MM.1S (cell line): ENCODE results near the gene CFAP45.

Source experiments
- DNase-seq: peaks from one replicate; pipeline ENCODE4 v3.0.0-alpha.2; 2015
- H2AFZ ChIP-seq: fragments of 300-600 bp; sonication (generic); 2 replicates; pipeline ENCODE4 v1.6.0; 2016; ENCODE audit warnings: antibody characterized with exemption, low read length
- H3F3A ChIP-seq: fragments of 300-600 bp; sonication (generic); 2 replicates; pipeline ENCODE4 v1.6.1; 2016; ENCODE audit warnings: mild to moderate bottlenecking, antibody characterized with exemption, low read length, moderate library complexity, mixed read lengths; ENCODE audit not compliant: insufficient read depth
- H3K27ac ChIP-seq: fragments of 300-600 bp; sonication (generic); 2 replicates; pipeline ENCODE4 v1.5.1; 2016; ENCODE audit warnings: mild to moderate bottlenecking, low read length
- H3K27me3 ChIP-seq: fragments of 300-600 bp; sonication (generic); replicated peaks from 2 replicates; pipeline ENCODE4 v1.6.0; 2016; ENCODE audit warnings: low read length; ENCODE audit not compliant: insufficient read depth
- H3K36me3 ChIP-seq: fragments of 300-600 bp; sonication (generic); replicated peaks from 2 replicates; pipeline ENCODE4 v1.6.1; 2016; ENCODE audit warnings: mild to moderate bottlenecking, low read length, mixed read lengths; ENCODE audit not compliant: insufficient read depth
- H3K4me1 ChIP-seq: fragments of 300-600 bp; sonication (generic); 2 replicates; pipeline ENCODE4 v1.6.1; 2016; ENCODE audit warnings: low read length, mixed read lengths
- H3K4me2 ChIP-seq: fragments of 300-600 bp; sonication (generic); 2 replicates; pipeline ENCODE4 v1.6.0; 2016; ENCODE audit warnings: low read depth, low read length
- H3K4me3 ChIP-seq: fragments of 300-600 bp; sonication (generic); 2 replicates; pipeline ENCODE4 v1.5.1; 2016; ENCODE audit warnings: low read length, mixed read lengths
- H3K79me2 ChIP-seq: fragments of 300-600 bp; sonication (generic); 2 replicates; pipeline ENCODE4 v1.6.1; 2016; ENCODE audit warnings: mixed run types, low read length, mixed read lengths
- H3K9ac ChIP-seq: fragments of 300-600 bp; sonication (generic); 2 replicates; pipeline ENCODE4 v1.6.1; 2016; ENCODE audit warnings: low read length, mixed read lengths
- H3K9me2 ChIP-seq: fragments of 300-600 bp; sonication (generic); replicated peaks from 2 replicates; pipeline ENCODE4 v1.6.1; 2016; ENCODE audit warnings: mild to moderate bottlenecking, low read length, mixed read lengths; ENCODE audit not compliant: insufficient read depth
- H3K9me3 ChIP-seq: fragments of 300-600 bp; sonication (generic); replicated peaks from 2 replicates; pipeline ENCODE4 v1.6.1; 2016; ENCODE audit warnings: mild to moderate bottlenecking, low read length, mixed read lengths; ENCODE audit not compliant: insufficient read depth
- H4K20me1 ChIP-seq: fragments of 300-600 bp; sonication (generic); 2 replicates; pipeline ENCODE4 v1.6.1; 2016; ENCODE audit warnings: mild to moderate bottlenecking, low read length, moderate library complexity, mixed read lengths; ENCODE audit not compliant: insufficient read depth
- CTCF ChIP-seq: fragments of 300-600 bp; sonication (generic); IDR thresholded peaks from 2 replicates; pipeline ENCODE4 v1.5.1; 2016; ENCODE audit warnings: antibody characterized with exemption, low read length, mixed read lengths
- EZH2 ChIP-seq: fragments of 300-600 bp; sonication (generic); optimal IDR thresholded peaks from 2 replicates; pipeline ENCODE3; 2017; ENCODE audit warnings: low read depth, mild to moderate bottlenecking, antibody characterized with exemption, low read length, mixed read lengths
- EZH2phosphoT487 ChIP-seq: fragments of 300-600 bp; sonication (generic); IDR thresholded peaks from 2 replicates; pipeline ENCODE4 v1.6.1; 2018; ENCODE audit warnings: antibody characterized with exemption, low read length

CFAP45 gene

GRCh38 chr1:159919236-159919865 lies 19.4 kb upstream of the CFAP45 start:
- H3K27ac ChIP-seq = no peak overlapping the region
- H3K4me1 ChIP-seq = peaks cover 36% of the 10 kb centered on the region
- H3K79me2 ChIP-seq = peaks cover 51% of the 10 kb centered on the region
- no peaks in the 10 kb centered on the region for H3K27me3 ChIP-seq
- peaks cover 8% of the 10 kb centered on the region for H3F3A ChIP-seq
- H3K9me3 ChIP-seq = no peaks in the 10 kb centered on the region
- H3K4me2 ChIP-seq = no peak overlapping the region
- no peaks in the 10 kb centered on the region for H4K20me1 ChIP-seq
- H3K9ac ChIP-seq = no peak overlapping the region
- peaks cover 10% of the 10 kb centered on the region for H3K36me3 ChIP-seq
- TF ChIP-seq EZH2 (no peak), EZH2phosphoT487 (no peak), CTCF (no peak)
- no peak for DNase-seq
- no peak overlapping the region for H2AFZ ChIP-seq
- no peaks in the 10 kb centered on the region for H3K9me2 ChIP-seq
- H3K4me3 ChIP-seq = no peak overlapping the region

- H3K4me2 ChIP-seq = no peak overlapping the region
- H3K27ac ChIP-seq = peak overlapping the region; percentile 12; the same call in 1 of the 2 replicates
- no peak overlapping the region for H2AFZ ChIP-seq
- peaks cover 10% of the 10 kb centered on the region for H3K36me3 ChIP-seq
- no peak overlapping the region for H3K9ac ChIP-seq
- H3K27me3 ChIP-seq = no peaks in the 10 kb centered on the region
- H3K79me2 ChIP-seq = peaks cover 43% of the 10 kb centered on the region
- no peak for DNase-seq
- H4K20me1 ChIP-seq = no peaks in the 10 kb centered on the region
- no peak overlapping the region for H3K4me3 ChIP-seq
- H3K9me2 ChIP-seq = no peaks in the 10 kb centered on the region
- TF ChIP-seq EZH2phosphoT487 (no peak), CTCF (no peak), EZH2 (no peak)
- peaks cover 30% of the 10 kb centered on the region for H3K4me1 ChIP-seq
- H3K9me3 ChIP-seq = no peaks in the 10 kb centered on the region
- H3F3A ChIP-seq = peaks cover 5% of the 10 kb centered on the region
These were observed 18.6 kb upstream of the CFAP45 start for GRCh38 chr1:159918352-159919200.

GRCh38 chr1:159917533-159918351 lies 17.8 kb upstream of the CFAP45 start:
- Histone ChIP-seq H3K4me2 (no peak overlapping the region), H3F3A (peaks cover 5% of the 10 kb centered on the region), H3K36me3 (peaks cover 10% of the 10 kb centered on the region), H3K9me2 (no peaks in the 10 kb centered on the region), H3K79me2 (peaks cover 35% of the 10 kb centered on the region), H3K4me3 (no peak overlapping the region), H4K20me1 (no peaks in the 10 kb centered on the region), H2AFZ (no peak overlapping the region), H3K27me3 (no peaks in the 10 kb centered on the region), H3K4me1 (peaks cover 21% of the 10 kb centered on the region), H3K9me3 (no peaks in the 10 kb centered on the region), H3K27ac (peak overlapping the region; percentile 10; the same call in 1 of the 2 replicates), H3K9ac (no peak overlapping the region)
- no peak for DNase-seq
- no peak for TF ChIP-seq CTCF
- TF ChIP-seq EZH2phosphoT487 = no peak
- TF ChIP-seq EZH2 = no peak
